SKM-1 treated with dmso at 0.1 percent for 144 hours (cell line): ENCODE data around the gene CLSTN3.

Experiments
- DNase-seq: peaks from one replicate; lab custom pipeline; 2025; ENCODE audit not compliant: unreplicated experiment; lab: John Stamatoyannopoulos, UW

CLSTN3 gene

DNA sequence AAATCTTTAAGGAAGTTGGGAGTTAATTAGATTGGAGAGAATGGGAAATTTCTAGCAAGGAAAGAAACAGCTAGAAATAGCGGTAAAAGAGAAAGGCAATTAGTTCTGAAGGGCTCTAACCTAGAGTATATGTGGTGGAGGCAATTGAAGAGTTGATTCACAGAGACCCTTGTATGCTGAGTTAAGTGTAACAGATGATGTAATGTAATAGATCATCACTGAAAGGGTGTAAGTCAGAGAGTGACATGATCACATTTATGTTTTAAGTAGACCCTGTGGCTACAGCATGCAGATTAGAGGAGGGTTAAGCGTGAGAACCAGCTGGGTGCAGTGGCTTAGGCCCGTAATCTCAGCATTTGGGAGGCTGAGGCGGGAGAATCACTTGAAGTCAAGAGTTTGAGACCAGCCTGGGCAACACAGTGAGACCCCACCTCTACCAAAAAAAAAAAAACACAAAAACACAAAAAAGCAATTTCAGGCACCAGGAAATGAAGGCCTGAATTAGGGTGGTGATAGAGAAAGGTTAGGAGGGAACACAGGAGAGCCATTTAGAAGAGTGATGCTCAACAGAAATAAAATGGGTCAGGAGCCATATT is 4.4 kb upstream of the CLSTN3 start:
- no peak for DNase-seq

DNA sequence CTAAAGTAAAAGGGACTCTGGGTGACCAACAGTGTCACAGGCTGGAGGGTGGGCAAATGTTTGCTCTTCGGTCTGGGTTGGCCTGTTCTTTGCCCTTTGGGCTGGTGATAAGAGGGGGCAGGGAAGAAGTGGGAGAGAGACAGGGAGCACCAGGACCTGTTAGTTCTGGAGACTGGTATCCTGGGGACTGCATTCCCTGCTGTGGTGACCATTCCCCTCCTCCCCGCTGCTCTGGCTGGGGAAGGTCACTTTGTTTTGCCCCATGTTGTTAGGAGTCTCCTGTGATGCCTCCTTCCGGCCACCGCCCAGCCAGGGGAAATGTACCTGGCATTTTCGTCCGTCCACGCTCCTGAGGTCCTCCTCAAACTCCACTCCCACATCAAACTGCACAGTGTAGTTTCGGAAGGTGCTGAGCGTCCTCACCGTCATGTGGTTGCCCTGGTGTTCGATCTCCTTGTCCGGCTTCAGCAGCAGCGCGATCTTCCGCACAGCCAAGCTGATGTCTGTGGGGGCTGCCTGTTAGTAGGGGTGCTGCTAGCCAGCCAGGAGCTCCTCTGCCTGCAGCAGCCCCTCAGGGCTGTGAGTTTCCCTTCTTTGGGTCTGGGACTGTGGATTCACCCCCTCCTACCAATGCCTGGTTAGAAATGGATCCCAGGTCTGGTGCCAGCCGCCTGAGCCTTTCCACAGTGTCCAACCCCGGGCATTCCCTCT is 2.1 kb upstream of the CLSTN3 start:
- no peak for DNase-seq

DNA sequence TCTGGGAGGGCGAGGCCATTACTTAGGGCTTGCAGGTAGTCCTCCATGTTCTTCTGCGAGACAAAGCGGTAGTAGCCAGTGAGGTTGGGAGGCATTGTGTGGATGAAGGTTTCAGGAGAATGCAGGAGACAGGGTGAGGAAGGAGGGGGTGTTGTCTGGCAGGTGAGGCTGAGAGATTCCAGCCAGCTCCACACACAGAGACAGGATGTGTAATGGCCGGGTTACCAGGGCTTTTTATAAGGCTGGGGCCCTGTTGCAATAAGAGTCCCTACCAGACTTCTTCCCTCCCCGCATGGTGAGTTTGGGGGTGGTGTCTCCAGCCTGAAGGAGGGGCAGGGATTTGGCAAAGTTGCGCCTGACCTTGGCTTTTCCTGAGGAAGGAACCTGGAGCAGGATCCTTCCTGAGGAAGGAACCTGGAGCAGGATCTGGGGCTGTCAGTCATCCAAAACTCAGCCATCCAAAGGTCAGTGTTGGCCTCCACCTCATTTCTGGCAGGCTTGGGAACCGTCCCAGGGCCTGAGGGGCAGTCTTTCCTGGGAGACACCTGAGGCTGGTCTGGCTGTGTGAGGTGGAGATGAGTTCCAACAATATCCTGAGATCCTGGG is 1.4 kb upstream of the CLSTN3 start, which contains the start of gene RBP5:
Gene RBP5, minus strand, starts transcription at position 209 of the 606 bp plus-strand sequence. Its CDS starts 114 bp downstream, at position 95.
- DNase-seq: no peak

DNA sequence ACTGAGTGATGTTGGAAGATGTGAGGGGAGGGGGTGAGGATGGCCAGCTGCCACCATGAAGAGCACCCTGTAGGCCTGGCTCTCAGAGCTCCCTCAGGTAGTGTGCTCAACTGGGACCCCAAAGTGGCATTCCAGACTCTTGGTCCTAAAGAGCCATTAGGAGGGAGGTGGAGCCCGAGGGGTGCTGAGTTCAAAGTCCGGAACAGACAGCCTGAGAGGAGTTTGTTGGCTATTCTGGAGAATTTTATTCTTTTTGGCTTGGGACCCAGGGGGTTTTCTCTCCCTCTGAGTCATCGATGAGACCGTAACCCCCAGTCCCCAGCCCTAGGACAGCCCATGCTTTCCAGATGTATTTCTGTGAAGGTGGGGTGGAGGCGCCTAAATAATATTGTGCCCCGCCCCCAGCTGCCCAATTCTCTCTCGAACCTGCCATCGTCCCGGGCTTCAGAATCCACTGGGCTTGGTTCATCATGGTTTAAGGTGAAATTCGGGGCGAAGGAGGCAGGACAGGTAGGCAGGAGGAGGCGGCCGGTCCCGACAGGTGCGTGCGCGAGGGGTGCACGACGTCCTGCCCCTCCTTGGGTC is 792 bp upstream of the CLSTN3 start:
- no peak for DNase-seq

DNA sequence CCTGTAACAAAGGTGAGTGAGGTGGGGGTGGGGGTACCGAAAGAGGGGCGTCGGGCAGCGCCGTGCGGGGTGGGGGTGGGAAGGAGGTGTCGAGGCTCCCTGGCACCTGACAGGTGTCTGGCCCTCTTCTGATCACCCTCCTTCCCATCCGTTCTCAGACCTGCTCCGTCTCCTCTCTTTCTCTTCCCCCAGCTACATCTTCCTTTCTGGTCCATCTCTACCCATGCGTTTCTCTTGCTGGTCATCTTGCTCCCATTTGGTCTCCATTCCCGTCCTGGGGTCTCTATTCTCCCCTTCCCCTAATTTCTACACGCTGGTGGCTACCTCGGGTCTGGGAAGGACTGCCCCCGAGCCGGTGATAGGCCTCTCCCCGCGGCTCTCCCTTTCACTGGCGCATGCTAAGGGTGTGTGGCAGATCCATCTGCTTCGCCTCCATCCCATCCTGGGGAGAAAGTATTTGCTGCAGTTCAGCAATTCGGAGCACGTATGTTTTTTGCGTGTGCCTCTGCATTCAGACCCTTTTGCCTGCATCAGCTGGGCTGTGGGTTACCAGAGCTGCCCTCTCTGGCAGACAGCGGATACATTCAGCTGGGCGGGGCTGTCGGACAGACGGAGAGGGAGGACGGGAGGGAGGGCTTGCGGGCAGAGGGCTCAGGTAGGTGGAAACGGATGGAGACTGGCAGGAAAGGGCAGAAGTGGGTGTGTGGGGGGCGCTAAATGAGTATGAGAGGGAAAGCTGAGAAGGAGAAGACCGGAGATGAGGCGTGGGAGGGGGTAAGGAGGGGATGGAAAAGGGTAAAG is 730 bp downstream of the CLSTN3 start:
- no peak for DNase-seq

DNA sequence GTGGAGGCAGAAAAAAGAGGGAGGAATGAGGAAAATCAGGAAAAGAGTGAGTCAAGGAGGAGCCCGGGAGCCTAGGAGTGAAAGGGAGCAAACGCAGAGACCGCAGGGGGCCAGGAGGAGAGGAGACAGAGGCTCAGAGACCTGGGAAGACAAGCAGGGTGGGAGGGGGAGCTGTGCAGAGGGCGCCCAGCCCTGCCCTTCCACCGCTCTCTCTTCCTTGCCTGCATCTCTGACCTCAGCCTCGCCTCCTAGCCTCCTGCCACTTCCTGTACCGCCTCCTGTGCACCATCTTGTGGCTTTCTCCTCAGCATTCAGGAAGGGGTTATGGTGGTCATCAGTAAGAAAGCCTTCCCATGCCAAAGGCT is 1.3 kb downstream of the CLSTN3 start:
- no peak for DNase-seq

DNA sequence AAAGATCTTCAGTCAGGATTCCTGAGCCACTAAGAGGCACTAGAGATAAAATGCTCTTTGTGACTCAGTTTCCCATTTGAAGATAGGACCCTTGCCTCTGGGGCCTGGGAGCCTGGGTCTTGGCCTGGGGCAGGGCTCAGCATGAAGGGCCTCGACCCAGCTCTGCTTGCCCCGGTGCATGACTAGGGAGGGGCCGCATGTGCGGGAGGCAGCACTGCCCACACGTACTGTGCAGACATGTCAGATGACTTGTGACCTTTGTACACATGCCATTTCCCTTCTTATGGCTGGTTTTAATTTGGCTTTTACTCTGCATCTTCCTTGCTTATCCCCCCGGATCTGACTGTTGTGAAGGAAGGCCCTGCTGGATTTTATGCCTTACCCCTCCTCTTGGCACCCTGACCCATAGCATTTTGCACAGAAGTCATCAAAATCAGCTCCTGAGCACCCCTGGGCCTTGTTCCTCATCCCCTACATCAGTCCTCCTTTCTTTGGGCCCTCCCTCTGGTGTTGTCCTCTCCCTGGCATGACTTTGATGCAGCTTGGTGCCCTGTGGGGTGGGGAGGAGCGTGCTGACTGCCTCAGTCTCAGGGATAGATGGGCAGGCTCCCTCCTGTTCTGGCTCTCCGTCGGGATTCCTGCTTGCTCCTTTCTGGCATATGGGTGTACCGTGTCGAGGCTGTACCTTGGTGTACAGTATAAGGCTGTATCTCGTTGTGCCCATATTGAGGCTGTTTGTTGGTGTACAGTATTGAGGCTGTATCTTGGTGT is 4.4 kb downstream of the CLSTN3 start:
- no peak for DNase-seq

DNA sequence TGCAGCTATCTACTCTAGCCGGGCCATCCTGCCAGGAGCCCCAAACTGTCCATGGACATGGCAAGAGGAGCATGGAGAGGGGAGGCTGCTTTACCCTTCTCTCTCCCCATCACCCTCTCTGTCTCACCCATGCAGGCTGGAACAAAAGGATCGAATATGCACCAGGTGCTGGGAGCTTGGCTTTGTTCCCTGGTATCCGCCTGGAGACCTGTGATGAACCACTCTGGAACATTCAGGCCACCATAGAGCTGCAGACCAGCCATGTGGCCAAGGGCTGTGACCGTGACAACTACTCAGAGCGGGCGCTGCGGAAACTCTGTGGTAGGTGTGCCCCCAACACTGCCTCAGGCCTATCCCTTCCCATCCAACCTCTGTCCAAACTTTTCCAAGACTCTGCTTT is 5.9 kb downstream of the CLSTN3 start:
- no peak for DNase-seq

DNA sequence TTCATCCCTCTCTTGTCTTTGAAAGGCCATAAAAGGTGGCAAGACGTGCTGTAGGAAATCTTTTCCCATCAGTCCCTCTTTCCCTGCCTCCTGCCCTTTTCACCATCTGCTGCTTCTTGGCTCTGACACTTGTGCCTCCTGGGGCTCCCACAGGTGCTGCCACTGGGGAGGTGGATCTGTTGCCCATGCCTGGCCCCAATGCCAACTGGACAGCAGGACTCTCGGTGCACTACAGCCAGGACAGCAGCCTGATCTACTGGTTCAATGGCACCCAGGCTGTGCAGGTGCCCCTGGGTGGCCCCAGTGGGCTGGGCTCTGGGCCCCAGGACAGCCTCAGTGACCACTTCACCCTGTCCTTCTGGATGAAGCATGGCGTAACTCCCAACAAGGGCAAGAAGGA is 6.5 kb downstream of the CLSTN3 start:
- no peak for DNase-seq

DNA sequence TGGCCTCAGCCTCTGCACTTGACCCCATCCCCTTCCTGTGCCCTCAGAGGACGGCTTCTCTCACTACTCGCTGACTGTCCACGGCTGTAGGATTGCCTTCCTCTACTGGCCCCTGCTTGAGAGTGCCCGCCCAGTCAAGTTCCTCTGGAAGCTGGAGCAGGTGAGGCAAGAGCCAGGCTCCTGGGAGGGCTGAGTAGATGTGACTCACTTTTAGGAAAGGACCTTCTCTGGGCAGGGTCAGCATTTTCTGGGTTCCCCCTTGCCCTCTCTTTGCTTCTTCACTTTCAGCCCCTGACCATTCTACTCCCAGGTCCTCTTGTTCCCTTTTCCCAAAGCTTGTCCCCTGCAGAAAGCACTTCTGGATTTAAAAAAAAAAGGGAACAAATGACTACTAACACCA is 7.7 kb downstream of the CLSTN3 start:
- DNase-seq: no peak

DNA sequence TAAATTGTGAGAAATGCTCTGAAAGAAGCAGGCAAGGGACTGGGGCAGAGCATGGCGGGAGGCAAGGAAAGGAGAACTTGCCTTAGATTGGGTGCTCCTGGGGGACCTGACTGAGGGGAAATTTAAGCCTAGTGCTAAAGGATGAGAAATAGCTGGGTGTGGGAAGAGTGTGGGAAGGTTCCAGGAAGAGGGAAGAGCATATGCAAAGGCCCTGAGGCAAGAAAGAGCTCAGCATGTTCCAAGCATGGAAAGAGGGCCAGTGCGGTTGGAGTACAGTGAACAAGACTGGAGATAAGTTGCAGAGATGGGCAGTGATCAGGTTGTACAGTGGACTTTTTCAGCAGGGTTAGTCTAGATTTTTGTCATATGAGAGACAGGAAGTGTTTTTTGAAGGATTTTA is 9.0 kb downstream of the CLSTN3 start:
- DNase-seq: no peak

DNA sequence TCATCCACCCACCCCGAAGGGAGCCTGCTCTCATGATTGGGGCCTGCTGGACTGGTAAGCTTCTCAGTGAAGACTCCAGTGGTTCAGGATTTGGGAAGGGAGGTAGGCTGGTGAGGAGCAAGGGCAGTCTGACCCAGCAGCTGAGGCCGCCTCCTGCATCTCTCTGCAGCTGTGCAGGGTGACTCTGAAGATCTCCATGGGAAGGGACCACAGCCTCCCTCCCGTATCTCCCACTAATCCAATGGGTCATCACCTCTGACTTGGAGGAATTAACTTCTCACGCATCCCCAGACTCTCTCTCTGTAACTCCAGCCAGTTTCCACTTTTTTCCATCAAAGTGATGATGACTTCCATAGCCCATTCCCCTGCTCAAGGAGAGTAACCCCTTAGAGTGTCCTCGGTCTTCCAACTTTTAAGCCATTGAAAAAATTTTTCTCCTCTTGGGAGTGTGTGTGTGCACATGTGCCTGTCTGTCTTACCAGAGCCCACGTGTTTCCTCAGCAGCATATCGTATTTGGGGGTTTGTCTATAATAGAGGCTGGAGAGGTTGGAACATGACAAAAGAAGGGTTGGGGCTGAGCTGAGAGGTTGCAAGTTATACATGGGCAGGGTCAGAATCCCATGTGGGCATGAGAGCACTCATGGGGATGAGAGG is 11.3 kb downstream of the CLSTN3 start:
- DNase-seq: no peak

DNA sequence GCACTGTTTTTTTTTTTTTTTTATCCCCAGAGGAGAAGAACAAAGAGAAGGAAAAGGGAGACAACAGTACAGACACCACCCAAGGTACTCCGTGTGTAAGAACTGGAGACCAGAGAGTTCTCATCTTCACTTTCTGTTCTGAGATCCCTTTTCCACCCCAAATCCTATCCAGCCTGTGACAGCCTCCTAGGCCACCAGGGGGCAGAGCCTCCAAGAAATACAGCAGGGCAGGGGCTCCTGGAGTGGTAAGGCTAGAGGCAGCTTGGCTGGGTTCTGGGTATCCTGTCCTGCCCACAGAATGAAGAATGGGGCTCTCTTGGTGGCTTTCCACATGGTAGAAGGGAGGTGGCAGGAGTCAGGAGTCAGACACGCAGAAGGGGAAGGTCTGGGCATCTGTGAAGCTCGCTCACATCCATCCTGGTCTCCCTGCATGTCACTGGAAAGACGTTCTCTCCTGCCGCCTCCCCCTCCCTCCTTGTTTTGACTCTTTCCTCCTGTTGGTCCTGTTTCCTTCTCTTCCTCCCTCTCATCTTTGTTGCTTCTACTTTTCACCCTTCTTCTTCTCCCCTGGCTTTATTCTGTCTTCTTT is 12.0 kb downstream of the CLSTN3 start:
- DNase-seq: peak; percentile 19

DNA sequence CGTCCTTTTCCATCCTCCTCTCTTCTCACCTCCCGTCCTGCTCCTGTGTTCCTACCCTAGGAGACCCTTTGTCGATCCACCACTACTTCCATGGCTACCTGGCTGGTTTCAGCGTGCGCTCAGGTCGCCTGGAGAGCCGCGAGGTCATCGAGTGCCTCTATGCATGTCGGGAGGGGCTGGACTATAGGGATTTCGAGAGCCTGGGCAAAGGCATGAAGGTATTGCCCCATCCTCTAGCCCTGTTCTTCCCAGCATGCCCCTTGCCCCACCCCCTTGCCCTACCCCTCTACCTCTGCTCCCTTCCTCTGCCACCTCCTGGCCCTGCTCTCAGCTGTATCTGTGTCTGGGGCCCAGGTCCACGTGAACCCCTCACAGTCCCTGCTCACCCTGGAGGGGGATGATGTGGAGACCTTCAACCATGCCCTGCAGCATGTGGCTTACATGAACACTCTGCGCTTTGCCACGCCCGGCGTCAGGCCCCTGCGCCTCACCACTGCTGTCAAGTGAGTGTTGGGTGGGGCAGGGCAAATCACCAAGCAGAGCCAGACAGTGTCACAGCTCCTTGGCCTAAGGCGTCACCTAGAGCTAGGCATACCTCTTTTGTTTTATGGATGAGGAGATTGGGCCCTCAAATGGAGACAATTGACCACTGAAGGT is 12.8 kb downstream of the CLSTN3 start:
- no peak for DNase-seq

DNA sequence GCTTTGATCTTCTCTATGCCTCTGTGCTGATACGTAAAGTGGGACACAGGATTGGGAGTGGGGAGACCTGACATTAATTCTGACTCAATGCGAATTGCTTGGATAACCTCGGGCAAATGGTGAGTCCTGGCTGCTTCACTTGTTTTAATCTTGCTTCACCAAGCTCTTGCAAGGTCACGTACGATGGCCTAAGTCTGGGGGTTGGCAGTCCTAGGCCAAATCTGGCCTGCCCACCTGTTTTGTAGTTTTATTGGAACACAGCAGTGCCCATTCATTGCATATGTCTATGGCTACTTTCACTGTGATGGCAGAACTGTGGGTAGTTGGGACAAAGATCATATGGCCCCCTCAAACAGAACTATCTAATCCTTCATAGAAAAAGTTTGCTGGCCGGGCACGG is 13.4 kb downstream of the CLSTN3 start:
- no peak for DNase-seq

DNA sequence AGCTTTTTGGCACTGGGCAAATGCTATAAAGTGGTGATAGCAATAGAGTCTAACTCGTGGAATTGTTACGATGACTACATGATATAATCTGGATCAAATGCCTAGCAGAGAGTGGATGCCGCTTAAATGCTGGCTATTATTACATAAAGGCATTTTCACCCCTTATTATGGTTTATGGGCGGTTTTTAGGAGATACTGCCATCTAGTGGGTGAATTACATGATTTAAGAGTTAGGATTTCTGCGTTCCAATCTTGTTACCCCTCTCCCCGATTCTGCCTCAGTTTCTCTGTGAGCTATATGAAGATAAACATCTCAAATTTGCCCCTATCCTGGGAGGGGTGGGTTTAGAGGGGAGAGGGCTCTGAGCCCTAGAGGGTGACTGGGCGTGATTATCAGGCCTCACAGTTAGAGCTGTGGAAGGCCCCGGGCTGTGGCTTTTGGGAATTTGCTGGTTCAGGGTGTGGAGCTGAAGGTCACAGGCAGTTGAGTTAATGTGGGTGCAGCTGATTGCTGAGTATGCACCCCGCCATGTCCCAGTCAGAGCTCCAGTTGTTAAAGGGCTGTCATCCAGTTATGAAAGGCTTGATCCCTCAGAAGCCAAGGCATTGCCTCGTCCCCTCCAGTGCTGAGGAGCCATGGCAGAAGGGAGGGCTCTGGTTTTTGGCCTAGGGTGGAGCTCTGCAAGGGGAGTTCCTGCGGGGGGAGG is 14.4 kb downstream of the CLSTN3 start:
- DNase-seq: no peak

DNA sequence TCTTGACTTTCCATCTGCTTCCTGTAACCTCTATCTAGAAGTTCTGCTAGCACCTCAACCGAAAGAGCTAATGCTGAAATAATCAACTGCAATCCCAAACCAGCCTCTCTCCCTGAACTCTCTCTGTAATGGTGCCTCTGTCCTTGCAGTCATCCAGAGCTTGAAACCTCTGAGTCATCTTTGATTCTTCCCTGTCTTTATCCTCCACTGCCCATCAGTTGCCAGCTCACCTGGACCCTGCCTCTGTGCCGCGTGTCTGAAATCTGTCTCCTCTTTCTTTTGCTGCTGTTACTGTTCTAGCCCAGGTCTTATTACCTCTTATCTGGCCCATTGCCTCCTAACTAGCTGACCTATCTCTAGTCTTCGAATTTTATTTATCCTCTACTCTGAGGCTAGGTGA is 15.5 kb downstream of the CLSTN3 start:
- DNase-seq: no peak

DNA sequence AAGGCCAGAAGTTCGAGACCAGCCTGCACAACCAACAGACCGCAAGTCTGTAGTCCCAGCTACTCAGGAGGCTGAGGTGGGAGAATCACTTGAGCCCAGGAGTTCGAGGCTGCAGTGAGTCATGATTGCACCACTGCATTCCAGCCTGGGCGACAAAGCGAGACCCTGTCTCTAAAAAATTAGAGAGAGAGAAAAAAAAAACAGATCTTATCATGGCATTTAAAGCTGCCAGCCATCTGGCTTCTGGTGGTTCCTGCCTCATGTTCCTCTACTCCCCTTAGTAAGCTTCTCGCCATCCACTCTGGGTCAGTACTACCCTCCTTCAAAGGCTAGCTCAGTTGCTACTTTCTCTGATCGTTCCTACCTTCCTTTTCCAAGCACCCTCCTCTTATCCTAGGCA is 16.1 kb downstream of the CLSTN3 start:
- DNase-seq: no peak

DNA sequence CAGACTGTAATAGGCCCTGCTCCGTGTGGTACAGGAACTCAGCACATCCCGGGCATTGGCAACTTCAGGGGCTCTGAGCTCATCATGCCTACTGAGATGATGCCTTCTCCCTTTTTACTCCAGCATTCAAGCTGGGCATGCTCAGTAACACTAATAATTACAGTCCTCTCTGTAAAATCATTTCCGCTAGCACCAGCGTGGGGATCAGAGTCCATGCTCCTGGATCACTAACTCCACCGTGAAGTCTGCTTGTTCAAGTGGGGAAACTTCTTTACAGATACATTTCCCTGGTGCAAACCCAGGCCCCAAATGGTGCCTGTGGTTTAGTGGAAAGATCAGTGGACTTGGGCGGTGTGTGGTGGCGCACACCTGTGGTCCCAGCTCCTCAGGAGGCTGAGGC is 16.7 kb downstream of the CLSTN3 start:
- DNase-seq: no peak
